GM12878 (cell line): ENCODE results near the gene FADS3. TPM values are rescaled to one million over a fixed set of nuclear protein-coding genes. Genes with fewer than 3 reads are reported as not detected.

Experiments
- ATAC-seq: fragments of 200-7000 bp; cut with Tn5 transposase; 3 replicates; pipeline ENCODE4 v1.9.1; 2020; ENCODE audit warnings: mild to moderate bottlenecking, moderate library complexity
- BruUV-seq: library from RNA; stranded (reverse); fragments of 400-500 nt; replicated peaks from 2 replicates; lab custom pipeline; 2021; lab: Mats Ljungman, UMichigan
- CTCF ChIA-PET: fragments of 300-600 bp; sonication (Branson Sonifier 250); formaldehyde crosslinking; extraction: SDS; loops from one replicate; lab custom pipeline; 2021; ENCODE audit warnings: inconsistent platforms; lab: Yijun Ruan, JAX
- POLR2A ChIA-PET: fragments of 350-600 bp; formaldehyde crosslinking; extraction: SDS; loops from one replicate; lab custom pipeline; 2021; ENCODE audit warnings: inconsistent platforms; lab: Charles Lee
- RAD21 ChIA-PET: fragments of 300-600 bp; sonication (Branson Sonifier 250); formaldehyde crosslinking; loops from one replicate; lab custom pipeline; 2023; ENCODE audit warnings: antibody characterized with exemption; ENCODE audit not compliant: unreplicated experiment; lab: Charles Lee
- SMC1A ChIA-PET: fragments of 300-600 bp; sonication (Branson Sonifier 250); formaldehyde crosslinking; loops from one replicate; lab custom pipeline; 2023; ENCODE audit not compliant: unreplicated experiment, uncharacterized antibody; lab: Charles Lee
- DNase-seq: peaks from one replicate; pipeline ENCODE4 v3.0.0-alpha.2; 2011; ENCODE audit warnings: low read depth, low spot score
- FAIRE-seq: peaks from 3 replicates; lab custom pipeline; 2011; peaks lifted over from hg19 to GRCh38; lab: Jason Lieb, UNC
- H2AFZ ChIP-seq: 2 replicates; pipeline ENCODE4 v1.6.0; 2011; ENCODE audit warnings: low read depth, low read length, control low read depth; ENCODE audit not compliant: control insufficient read depth
- H3K27ac ChIP-seq: 2 replicates; pipeline ENCODE4 v1.5.1; 2011; ENCODE audit warnings: control low read depth; ENCODE audit not compliant: control insufficient read depth, insufficient read depth
- H3K27me3 ChIP-seq, 2 experiments: replicated peaks in 1 of 2; 2 replicates each; pipeline versions ENCODE4 v1.6.0 to v1.6.1; 2011; ENCODE audit warnings: low read length in 1 of 2; ENCODE audit not compliant: control insufficient read depth in 2 of 2, insufficient read depth in 2 of 2
- H3K36me3 ChIP-seq, 2 experiments: 2 replicates each; pipeline ENCODE4 v1.5.1; 2011; ENCODE audit warnings: low read length in 1 of 2; ENCODE audit not compliant: control insufficient read depth in 2 of 2, insufficient read depth in 2 of 2
- H3K4me1 ChIP-seq: 2 replicates; pipeline ENCODE4 v1.6.1; 2011; ENCODE audit warnings: mild to moderate bottlenecking, low read length, moderate library complexity, mixed read lengths; ENCODE audit not compliant: control insufficient read depth, insufficient read depth
- H3K4me2 ChIP-seq: 2 replicates; pipeline ENCODE4 v1.6.0; 2011; ENCODE audit warnings: control low read depth; ENCODE audit not compliant: control insufficient read depth, insufficient read depth
- H3K4me3 ChIP-seq: fragments of 200-600 bp; sonication (generic); 2 replicates; pipeline ENCODE4 v1.5.1; 2016
- H3K79me2 ChIP-seq: 2 replicates; pipeline ENCODE4 v1.6.0; 2011; ENCODE audit warnings: low read length; ENCODE audit not compliant: control insufficient read depth, insufficient read depth
- H3K9ac ChIP-seq: 2 replicates; pipeline ENCODE4 v1.8.0; 2011; ENCODE audit warnings: low read length, control low read depth, mixed read lengths; ENCODE audit not compliant: control insufficient read depth, insufficient read depth
- H3K9me3 ChIP-seq: replicated peaks from 3 replicates; pipeline ENCODE4 v1.5.1; 2011; ENCODE audit warnings: mild to moderate bottlenecking, low read length; ENCODE audit not compliant: control insufficient read depth, insufficient read depth
- H4K20me1 ChIP-seq: 2 replicates; pipeline ENCODE4 v1.6.0; 2011; ENCODE audit not compliant: control insufficient read depth, insufficient read depth
- ATF7 ChIP-seq: fragments of 450-650 bp; IDR thresholded peaks from 2 replicates; pipeline ENCODE4 v1.6.1; 2016; ENCODE audit warnings: low read depth, mild to moderate bottlenecking
- BCL3 ChIP-seq: IDR thresholded peaks from 2 replicates; pipeline ENCODE4 v1.6.1; 2011; ENCODE audit warnings: borderline replicate concordance, low read depth, mild to moderate bottlenecking, moderate library complexity, low read length; ENCODE audit not compliant: insufficient read depth, poor library complexity, severe bottlenecking
- CBX5 ChIP-seq: sonication (generic); IDR thresholded peaks from 2 replicates; pipeline ENCODE4 v1.6.1; 2016; ENCODE audit warnings: low read depth, moderate library complexity, mild to moderate bottlenecking, inconsistent platforms
- CREM ChIP-seq: IDR thresholded peaks from 2 replicates; pipeline ENCODE4 v1.6.1; 2014; ENCODE audit warnings: antibody characterized with exemption, low read depth
- GATAD2B ChIP-seq: fragments of 450-650 bp; conservative IDR thresholded peaks from 2 replicates; pipeline ENCODE4 v1.6.1; 2017; ENCODE audit warnings: low read depth, mild to moderate bottlenecking, moderate library complexity
- HDGF ChIP-seq: fragments of 450-650 bp; IDR thresholded peaks from 2 replicates; pipeline ENCODE4 v1.6.1; 2016; ENCODE audit warnings: antibody characterized with exemption
- IKZF2 ChIP-seq, 2 experiments: fragments of 450-650 bp; IDR thresholded peaks; 2 replicates each; pipeline ENCODE4 v1.6.1; 2017; ENCODE audit warnings: mild to moderate bottlenecking in 2 of 2, moderate library complexity in 2 of 2
- MEF2A ChIP-seq: IDR thresholded peaks from 2 replicates; pipeline ENCODE4 v1.6.1; 2011; ENCODE audit warnings: low read depth, mild to moderate bottlenecking, low read length, moderate library complexity; ENCODE audit not compliant: insufficient read depth
- MTA2 ChIP-seq: fragments of 450-650 bp; IDR thresholded peaks from 2 replicates; pipeline ENCODE4 v1.6.1; 2016; ENCODE audit warnings: low read depth, mild to moderate bottlenecking, moderate library complexity
- MXI1 ChIP-seq: fragments of 150-350 bp; IDR thresholded peaks from 2 replicates; pipeline ENCODE4 v1.6.1; 2011; ENCODE audit warnings: low read depth, mild to moderate bottlenecking, inconsistent platforms, low read length, improper control_type of control experiment
- NFYB ChIP-seq: IDR thresholded peaks from 2 replicates; pipeline ENCODE4 v1.6.1; 2011; ENCODE audit warnings: low read depth, mild to moderate bottlenecking, low read length, improper control_type of control experiment, moderate library complexity; ENCODE audit not compliant: insufficient read depth
- PAX5 ChIP-seq: IDR thresholded peaks from 2 replicates; pipeline ENCODE4 v1.6.1; 2011; ENCODE audit warnings: low read depth, low read length, borderline replicate concordance
- POLR2A ChIP-seq: IDR thresholded peaks from 2 replicates; pipeline ENCODE4 v1.6.1; 2011; ENCODE audit warnings: low read depth, mild to moderate bottlenecking, low read length
- POLR2AphosphoS2 ChIP-seq: IDR thresholded peaks from 2 replicates; pipeline ENCODE4 v1.6.1; 2011; ENCODE audit warnings: low read depth, mild to moderate bottlenecking, low read length, improper control_type of control experiment, moderate library complexity
- RBBP5 ChIP-seq: fragments of 200-600 bp; sonication (generic); conservative IDR thresholded peaks from 2 replicates; pipeline ENCODE4 v1.6.1; 2016
- STAT3 ChIP-seq: IDR thresholded peaks from 2 replicates; pipeline ENCODE4 v1.6.1; 2011; ENCODE audit warnings: low read depth, low read length, improper control_type of control experiment
- TAF1 ChIP-seq: IDR thresholded peaks from 2 replicates; pipeline ENCODE4 v1.6.1; 2011; ENCODE audit warnings: mild to moderate bottlenecking, low read depth, low read length, borderline replicate concordance
- WRNIP1 ChIP-seq: IDR thresholded peaks from 2 replicates; pipeline ENCODE4 v1.6.1; 2011; ENCODE audit warnings: low read depth, low read length, improper control_type of control experiment, borderline replicate concordance
- WGBS: methylation state at CpG from one replicate; pipeline ENCODE4 v1.1.6; 2016; ENCODE audit warnings: low lambda C conversion rate; ENCODE audit not compliant: insufficient replicate concordance, insufficient coverage; ENCODE audit errors: missing lambda C conversion rate; 5-methylcytosine and 5-hydroxymethylcytosine counted together
- in situ Hi-C: fragments of 300-500 bp; cut with MboI; formaldehyde crosslinking; loops from 9 replicates; pipeline ENCODE4 v1.14.3; 2018; ENCODE audit warnings: mixed read lengths
- intact Hi-C: fragments of 100-400 bp; cut with micrococcal nuclease; formaldehyde crosslinking; loops from one replicate; pipeline ENCODE4 v1.14.2; 2022; ENCODE audit not compliant: unreplicated experiment
- polyA plus RNA-seq, 11 experiments: library from polyadenylated mRNA; depleted of rRNA in 4 of 11; unstranded in 6 of 11; stranded (reverse) in 5 of 11; fragments of >200 nt; fragmentation: Nextera tagmentation in 4 of 11; fragmentation: Illumina TruSeq in 1 of 11; extraction: Ambion mirVana in 4 of 11; extraction: Trizol in 1 of 11; gene quantifications; 1 replicate in 1 of 11; 2 replicates in 10 of 11; pipeline versions ENCODE4 v1.2.1 to v1.2.3, GENCODE V29; 2011 to 2016; ENCODE audit warnings: inconsistent platforms in 2 of 11, missing spikeins in 2 of 11, low read depth in 1 of 11
- total RNA-seq, 4 experiments: library from RNA; depleted of rRNA in 3 of 4; stranded (reverse); fragments of >200 nt in 3 of 4; fragmentation: Illumina TruSeq in 1 of 4; extraction: Trizol in 1 of 4; gene quantifications; 2 replicates each; pipeline versions ENCODE4 v1.2.1 to v1.2.3, GENCODE V29; 2013 to 2021

FADS3 gene
- total and polyA plus RNA-seq, 10 of the 15 experiments (the other 5 are each of a cell fraction or from before 2014, with no cell fraction given), result 0.23 to 8.1 (median 4.2) TPM

GRCh38 chr11:61880031-61880430 lies 11.3 kb downstream of the FADS3 start:
- Histone ChIP-seq H3K36me3 (no peaks in the 10 kb centered on the region), H4K20me1 (no peaks in the 10 kb centered on the region), H3K4me1 (peaks cover 22% of the 10 kb centered on the region), H3K9me3 (no peaks in the 10 kb centered on the region), H3K27ac (peak overlapping the region; percentile 31), H3K4me3 (peak overlapping the region; percentile 36; the same call in 1 of the 2 replicates), H3K27me3 (no peaks in the 10 kb centered on the region; a peak in 1 of 4 replicates), H3K9ac (peak overlapping the region; percentile 35; the same call in 1 of the 2 replicates), H3K79me2 (no peaks in the 10 kb centered on the region), H2AFZ (peak overlapping the region; percentile 95), H3K4me2 (peak overlapping the region; percentile 77)
- in situ Hi-C loops (no loop called here), intact Hi-C loops (no loop called here)
- ChIA-PET CTCF (interaction anchor here (1.1 to 4.0 kb wide), 6 partner anchors 9 to 202 kb away, joined by 3 to 38 read pairs (median 16); no protein-coding TSS in a partner anchor), SMC1A (interaction anchor here (0.8 to 1.9 kb wide), 5 partner anchors 7 to 83 kb away, joined by 3 to 5 read pairs (median 3); no protein-coding TSS in a partner anchor), POLR2A (interaction anchor here (1.2 kb wide), 1 partner anchor 51 kb away, joined by 3 read pairs; no protein-coding TSS in a partner anchor), RAD21 (interaction anchor here (1.0 to 2.1 kb wide), 3 partner anchors 9 to 83 kb away, joined by 3 to 10 read pairs (median 8); no protein-coding TSS in a partner anchor)
- no TSS peak for BruUV-seq
- TF ChIP-seq ATF7 (no peak), PAX5 (peak; percentile 52; the same call in 1 of the 2 replicates), MEF2A (no peak), TAF1 (no peak), WRNIP1 (no peak), POLR2A (0 out of 2 replicates have a peak, but pooled peaks have one; percentile 38), STAT3 (no peak)
- no peak for DNase-seq
- WGBS, result 5% methylated on average over 11 of the region's 11 CpGs
- peak; percentile 38 for ATAC-seq
- FAIRE-seq, result peak; percentile 78

- no peak overlapping the region for H3K4me3 ChIP-seq
- TF ChIP-seq POLR2AphosphoS2, result no peak
- TF ChIP-seq CREM, result no peak
- no peak for TF ChIP-seq NFYB
- no peak for TF ChIP-seq IKZF2 (IDR thresholded peaks at IDR 0.05)
- no peak for TF ChIP-seq GATAD2B
- no peak for TF ChIP-seq BCL3
- TF ChIP-seq RBBP5, result no peak
- TF ChIP-seq MXI1, result no peak
- no peak for TF ChIP-seq HDGF
- no peak for TF ChIP-seq MTA2
- TF ChIP-seq CBX5, result no peak
These were observed 12.2 kb downstream of the FADS3 start for GRCh38 chr11:61879152-61879551.

More at GRCh38 chr11:61879152-61879551, 12.2 kb downstream of the FADS3 start:
- Histone ChIP-seq H2AFZ (no peak overlapping the region), H3K79me2 (no peaks in the 10 kb centered on the region), H3K9ac (no peak overlapping the region), H3K4me1 (peaks cover 22% of the 10 kb centered on the region), H3K9me3 (no peaks in the 10 kb centered on the region), H4K20me1 (no peaks in the 10 kb centered on the region), H3K36me3 (no peaks in the 10 kb centered on the region), H3K27ac (no peak overlapping the region), H3K27me3 (no peaks in the 10 kb centered on the region; a peak in 1 of 4 replicates), H3K4me2 (0 out of 2 replicates have a peak overlapping the region, but pooled peaks have one; percentile 77)
- WGBS, result 90% methylated on average over 7 of the region's 7 CpGs
- SMC1A ChIA-PET, result interaction anchor here (1.2 kb wide), 1 partner anchor 83 kb away, joined by 3 read pairs; no protein-coding TSS in a partner anchor
- intact Hi-C loops, result no loop called here
- DNase-seq (no peak), ATAC-seq (no peak), FAIRE-seq (no peak)
- CTCF ChIA-PET, result interaction anchor here (0.6 to 4.0 kb wide), 3 partner anchors 10 to 202 kb away, joined by 3 to 38 read pairs (median 3); no protein-coding TSS in a partner anchor
- no TSS peak for BruUV-seq
- in situ Hi-C loops, result no loop called here
- RAD21 ChIA-PET, result no interaction called here
- POLR2A ChIA-PET, result interaction anchor here (0.6 to 1.2 kb wide), 2 partner anchors 50 to 452 kb away, joined by 3 to 7 read pairs; no protein-coding TSS in a partner anchor
